ENCODE measurements around the gene RBM3.

DNA sequence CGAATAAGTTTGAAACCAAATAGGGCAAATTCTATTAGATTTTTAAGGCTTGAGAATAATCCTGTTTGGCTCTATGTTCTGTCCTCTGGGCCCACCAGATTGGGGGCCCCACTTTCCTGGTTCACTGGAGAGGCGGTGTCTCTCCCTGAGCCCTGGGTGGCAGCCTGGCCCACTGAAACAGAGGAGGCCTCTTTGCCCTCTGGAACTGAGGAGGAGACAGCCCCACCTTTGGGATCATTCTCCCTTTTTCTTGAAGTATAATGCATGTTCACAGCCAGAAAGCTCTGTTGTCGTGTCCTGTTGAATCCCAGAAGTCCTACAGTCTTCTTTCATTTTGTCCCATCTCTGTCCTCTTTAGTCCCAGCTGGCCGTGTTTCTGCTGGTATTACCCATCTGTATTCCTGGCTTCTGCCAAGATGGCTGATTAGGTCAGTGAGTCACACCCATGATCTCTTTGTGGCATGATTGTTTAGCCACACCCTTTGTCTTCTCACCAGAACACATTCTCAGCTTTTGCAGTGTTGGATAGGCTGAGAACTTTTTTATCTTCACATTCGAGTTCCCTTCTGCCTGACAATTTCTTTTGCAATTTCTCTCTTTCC, 42.8 kb upstream of the RBM3 start:
- no peak for TF ChIP-seq POLR2A (IDR thresholded peaks at IDR 0.05; ENCODE audit: low read depth)
- TF ChIP-seq, protein P1, sequence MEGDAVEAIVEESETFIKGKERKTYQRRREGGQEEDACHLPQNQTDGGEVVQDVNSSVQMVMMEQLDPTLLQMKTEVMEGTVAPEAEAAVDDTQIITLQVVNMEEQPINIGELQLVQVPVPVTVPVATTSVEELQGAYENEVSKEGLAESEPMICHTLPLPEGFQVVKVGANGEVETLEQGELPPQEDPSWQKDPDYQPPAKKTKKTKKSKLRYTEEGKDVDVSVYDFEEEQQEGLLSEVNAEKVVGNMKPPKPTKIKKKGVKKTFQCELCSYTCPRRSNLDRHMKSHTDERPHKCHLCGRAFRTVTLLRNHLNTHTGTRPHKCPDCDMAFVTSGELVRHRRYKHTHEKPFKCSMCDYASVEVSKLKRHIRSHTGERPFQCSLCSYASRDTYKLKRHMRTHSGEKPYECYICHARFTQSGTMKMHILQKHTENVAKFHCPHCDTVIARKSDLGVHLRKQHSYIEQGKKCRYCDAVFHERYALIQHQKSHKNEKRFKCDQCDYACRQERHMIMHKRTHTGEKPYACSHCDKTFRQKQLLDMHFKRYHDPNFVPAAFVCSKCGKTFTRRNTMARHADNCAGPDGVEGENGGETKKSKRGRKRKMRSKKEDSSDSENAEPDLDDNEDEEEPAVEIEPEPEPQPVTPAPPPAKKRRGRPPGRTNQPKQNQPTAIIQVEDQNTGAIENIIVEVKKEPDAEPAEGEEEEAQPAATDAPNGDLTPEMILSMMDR (IDR thresholded peaks at IDR 0.05): no peak

All from esophagus muscularis mucosa (tissue), 3 donors.